HL-60 (cell line): ENCODE data around the gene CYP4F2.

Source experiments
- DNase-seq, 2 experiments: peaks; one replicate each; pipeline ENCODE4 v3.0.0-alpha.2; 2010 to 2020; ENCODE audit warnings: low read depth in 1 of 2, low spot score in 1 of 2
- H3K27ac ChIP-seq: fragments of 250-450 bp; sonication (Bioruptor Pico); replicated peaks from 2 replicates; pipeline ENCODE4 v1.5.1; 2020; ENCODE audit warnings: mild to moderate bottlenecking, moderate library complexity
- H3K27me3 ChIP-seq: fragments of 250-450 bp; sonication (Bioruptor Pico); 2 replicates; pipeline ENCODE4 v1.5.1; 2021; ENCODE audit warnings: mild to moderate bottlenecking, moderate library complexity; ENCODE audit not compliant: insufficient read depth, poor library complexity, severe bottlenecking
- H3K4me3 ChIP-seq: replicated peaks from 2 replicates; pipeline ENCODE4 v1.5.1; 2011; ENCODE audit warnings: mild to moderate bottlenecking, control low read depth, low read length; ENCODE audit not compliant: insufficient read depth
- GABPA ChIP-seq: IDR thresholded peaks from 2 replicates; pipeline ENCODE4 v1.6.1; 2012; ENCODE audit warnings: low read depth
- POLR2AphosphoS5 ChIP-seq: IDR thresholded peaks from 2 replicates; pipeline ENCODE4 v1.6.1; 2012; ENCODE audit warnings: low read depth
- SPI1 ChIP-seq: IDR thresholded peaks from 2 replicates; pipeline ENCODE4 v1.6.1; 2012; ENCODE audit warnings: low read depth, mild to moderate bottlenecking, borderline replicate concordance
- TF ChIP-seq, protein P1 (sequence below): IDR thresholded peaks from 2 replicates; pipeline ENCODE4 v1.6.1; 2012; ENCODE audit warnings: low read depth; ENCODE audit not compliant: insufficient replicate concordance
- TF ChIP-seq, protein P2 (sequence below): IDR thresholded peaks from one replicate; pipeline ENCODE4 v1.5.1; 2011; ENCODE audit warnings: low read length, control low read depth, inconsistent platforms; ENCODE audit not compliant: insufficient read depth

Gene CYP4F2

GRCh38 chr19:15937771-15938170 lies 39.9 kb upstream of the CYP4F2 start:
- TF ChIP-seq GABPA (no peak), POLR2AphosphoS5 (no peak), SPI1 (no peak)
- TF ChIP-seq, protein P1, sequence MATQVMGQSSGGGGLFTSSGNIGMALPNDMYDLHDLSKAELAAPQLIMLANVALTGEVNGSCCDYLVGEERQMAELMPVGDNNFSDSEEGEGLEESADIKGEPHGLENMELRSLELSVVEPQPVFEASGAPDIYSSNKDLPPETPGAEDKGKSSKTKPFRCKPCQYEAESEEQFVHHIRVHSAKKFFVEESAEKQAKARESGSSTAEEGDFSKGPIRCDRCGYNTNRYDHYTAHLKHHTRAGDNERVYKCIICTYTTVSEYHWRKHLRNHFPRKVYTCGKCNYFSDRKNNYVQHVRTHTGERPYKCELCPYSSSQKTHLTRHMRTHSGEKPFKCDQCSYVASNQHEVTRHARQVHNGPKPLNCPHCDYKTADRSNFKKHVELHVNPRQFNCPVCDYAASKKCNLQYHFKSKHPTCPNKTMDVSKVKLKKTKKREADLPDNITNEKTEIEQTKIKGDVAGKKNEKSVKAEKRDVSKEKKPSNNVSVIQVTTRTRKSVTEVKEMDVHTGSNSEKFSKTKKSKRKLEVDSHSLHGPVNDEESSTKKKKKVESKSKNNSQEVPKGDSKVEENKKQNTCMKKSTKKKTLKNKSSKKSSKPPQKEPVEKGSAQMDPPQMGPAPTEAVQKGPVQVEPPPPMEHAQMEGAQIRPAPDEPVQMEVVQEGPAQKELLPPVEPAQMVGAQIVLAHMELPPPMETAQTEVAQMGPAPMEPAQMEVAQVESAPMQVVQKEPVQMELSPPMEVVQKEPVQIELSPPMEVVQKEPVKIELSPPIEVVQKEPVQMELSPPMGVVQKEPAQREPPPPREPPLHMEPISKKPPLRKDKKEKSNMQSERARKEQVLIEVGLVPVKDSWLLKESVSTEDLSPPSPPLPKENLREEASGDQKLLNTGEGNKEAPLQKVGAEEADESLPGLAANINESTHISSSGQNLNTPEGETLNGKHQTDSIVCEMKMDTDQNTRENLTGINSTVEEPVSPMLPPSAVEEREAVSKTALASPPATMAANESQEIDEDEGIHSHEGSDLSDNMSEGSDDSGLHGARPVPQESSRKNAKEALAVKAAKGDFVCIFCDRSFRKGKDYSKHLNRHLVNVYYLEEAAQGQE = no peak
- TF ChIP-seq, protein P2, sequence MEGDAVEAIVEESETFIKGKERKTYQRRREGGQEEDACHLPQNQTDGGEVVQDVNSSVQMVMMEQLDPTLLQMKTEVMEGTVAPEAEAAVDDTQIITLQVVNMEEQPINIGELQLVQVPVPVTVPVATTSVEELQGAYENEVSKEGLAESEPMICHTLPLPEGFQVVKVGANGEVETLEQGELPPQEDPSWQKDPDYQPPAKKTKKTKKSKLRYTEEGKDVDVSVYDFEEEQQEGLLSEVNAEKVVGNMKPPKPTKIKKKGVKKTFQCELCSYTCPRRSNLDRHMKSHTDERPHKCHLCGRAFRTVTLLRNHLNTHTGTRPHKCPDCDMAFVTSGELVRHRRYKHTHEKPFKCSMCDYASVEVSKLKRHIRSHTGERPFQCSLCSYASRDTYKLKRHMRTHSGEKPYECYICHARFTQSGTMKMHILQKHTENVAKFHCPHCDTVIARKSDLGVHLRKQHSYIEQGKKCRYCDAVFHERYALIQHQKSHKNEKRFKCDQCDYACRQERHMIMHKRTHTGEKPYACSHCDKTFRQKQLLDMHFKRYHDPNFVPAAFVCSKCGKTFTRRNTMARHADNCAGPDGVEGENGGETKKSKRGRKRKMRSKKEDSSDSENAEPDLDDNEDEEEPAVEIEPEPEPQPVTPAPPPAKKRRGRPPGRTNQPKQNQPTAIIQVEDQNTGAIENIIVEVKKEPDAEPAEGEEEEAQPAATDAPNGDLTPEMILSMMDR = no peak
- Histone ChIP-seq H3K27ac (no peak overlapping the region), H3K27me3 (no peaks in the 10 kb centered on the region), H3K4me3 (no peak overlapping the region)
- DNase-seq = no peak

- no peak for DNase-seq
- Histone ChIP-seq H3K27me3 (no peaks in the 10 kb centered on the region), H3K4me3 (no peak overlapping the region), H3K27ac (no peak overlapping the region)
- TF ChIP-seq GABPA = no peak
- TF ChIP-seq, protein P1 = no peak
- no peak for TF ChIP-seq SPI1
- no peak for TF ChIP-seq POLR2AphosphoS5
- TF ChIP-seq, protein P2 = no peak
Measured at GRCh38 chr19:15936950-15937349, 39.1 kb upstream of the CYP4F2 start.

GRCh38 chr19:15936173-15936572 lies 38.3 kb upstream of the CYP4F2 start:
- Histone ChIP-seq H3K27me3 (no peaks in the 10 kb centered on the region), H3K4me3 (no peak overlapping the region), H3K27ac (no peak overlapping the region)
- TF ChIP-seq, protein P1 = no peak
- no peak for TF ChIP-seq POLR2AphosphoS5
- TF ChIP-seq SPI1 = no peak
- TF ChIP-seq GABPA = no peak
- TF ChIP-seq, protein P2 = no peak
- DNase-seq = no peak
